ENCODE results near the gene SNED1. TPM values are rescaled to one million over a fixed set of nuclear protein-coding genes. Genes with fewer than 3 reads are reported as not detected.

Gene SNED1
- polyA plus RNA-seq, 1 donor from 2014 or later, result 0.32 TPM

GRCh38 chr2:241002275-241003046, 4.0 kb downstream of the SNED1 start:
- H3K9me3 ChIP-seq (ENCODE audit: low read length), result peaks cover 5% of the 10 kb centered on the region
- no peaks in the 10 kb centered on the region for H3F3A ChIP-seq (ENCODE audit: insufficient read depth, low read length, poor library complexity, severe bottlenecking)
- TF ChIP-seq MXI1 (conservative IDR thresholded peaks at IDR 0.05; ENCODE audit: poor library complexity, severe bottlenecking), result no peak
- TF ChIP-seq RAD21 (conservative IDR thresholded peaks at IDR 0.05), result no peak
- no peak for TF ChIP-seq EP300 (conservative IDR thresholded peaks at IDR 0.05; ENCODE audit: poor library complexity, severe bottlenecking)
- TF ChIP-seq POLR2AphosphoS5 (IDR thresholded peaks at IDR 0.05), result no peak
- TF ChIP-seq EZH2 (IDR thresholded peaks at IDR 0.05; ENCODE audit: borderline replicate concordance, insufficient read depth, low read length, poor library complexity, severe bottlenecking), result no peak
- no peak for TF ChIP-seq REST (IDR thresholded peaks at IDR 0.05; ENCODE audit: borderline replicate concordance)
- no peak for TF ChIP-seq SMC3 (conservative IDR thresholded peaks at IDR 0.05; ENCODE audit: poor library complexity)
- peaks cover 37% of the 10 kb centered on the region for H3K27me3 ChIP-seq (ENCODE audit: insufficient read depth, low read depth, low read length)
- H3K9me2 ChIP-seq (ENCODE audit: insufficient read depth, low read length), result no peaks in the 10 kb centered on the region
- no peak overlapping the region for H3K9ac ChIP-seq (ENCODE audit: low read length)
- H2AFZ ChIP-seq (ENCODE audit: low read depth, low read length), result no peak overlapping the region
- H3K36me3 ChIP-seq (ENCODE audit: insufficient read depth, low read length), result no peaks in the 10 kb centered on the region
- no peak overlapping the region for H3K4me2 ChIP-seq (ENCODE audit: low read length)
- no peaks in the 10 kb centered on the region for H3K79me2 ChIP-seq (replicated peaks; ENCODE audit: insufficient read depth, low read length)
- no peak overlapping the region for H3K27ac ChIP-seq (ENCODE audit: low read length)
- no peaks in the 10 kb centered on the region for H4K20me1 ChIP-seq (ENCODE audit: insufficient read depth)
- no peak overlapping the region for H3K4me3 ChIP-seq (ENCODE audit: low read length)

DNA sequence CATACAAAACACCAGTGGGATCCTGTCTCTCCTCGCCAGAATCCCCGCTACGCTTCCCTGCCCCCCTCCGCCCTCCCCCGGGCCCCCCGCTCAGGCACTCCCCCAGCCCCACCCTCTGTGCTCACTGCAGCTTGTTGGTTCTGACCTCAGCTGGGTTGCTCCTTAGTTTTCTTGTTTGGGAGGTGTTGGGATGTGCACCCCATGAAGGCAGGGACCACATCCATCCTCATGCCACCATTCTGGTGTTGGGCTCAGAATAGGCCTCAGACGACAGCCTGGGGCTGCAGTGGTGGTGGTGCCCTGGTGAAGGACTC, 4.6 kb downstream of the SNED1 start:
- no peak for TF ChIP-seq SMC3 (conservative IDR thresholded peaks at IDR 0.05; ENCODE audit: poor library complexity)
- TF ChIP-seq MXI1 (conservative IDR thresholded peaks at IDR 0.05; ENCODE audit: poor library complexity, severe bottlenecking), result no peak
- no peak for TF ChIP-seq EP300 (conservative IDR thresholded peaks at IDR 0.05; ENCODE audit: poor library complexity, severe bottlenecking)
- TF ChIP-seq REST (IDR thresholded peaks at IDR 0.05; ENCODE audit: borderline replicate concordance), result no peak
- TF ChIP-seq, protein P1, sequence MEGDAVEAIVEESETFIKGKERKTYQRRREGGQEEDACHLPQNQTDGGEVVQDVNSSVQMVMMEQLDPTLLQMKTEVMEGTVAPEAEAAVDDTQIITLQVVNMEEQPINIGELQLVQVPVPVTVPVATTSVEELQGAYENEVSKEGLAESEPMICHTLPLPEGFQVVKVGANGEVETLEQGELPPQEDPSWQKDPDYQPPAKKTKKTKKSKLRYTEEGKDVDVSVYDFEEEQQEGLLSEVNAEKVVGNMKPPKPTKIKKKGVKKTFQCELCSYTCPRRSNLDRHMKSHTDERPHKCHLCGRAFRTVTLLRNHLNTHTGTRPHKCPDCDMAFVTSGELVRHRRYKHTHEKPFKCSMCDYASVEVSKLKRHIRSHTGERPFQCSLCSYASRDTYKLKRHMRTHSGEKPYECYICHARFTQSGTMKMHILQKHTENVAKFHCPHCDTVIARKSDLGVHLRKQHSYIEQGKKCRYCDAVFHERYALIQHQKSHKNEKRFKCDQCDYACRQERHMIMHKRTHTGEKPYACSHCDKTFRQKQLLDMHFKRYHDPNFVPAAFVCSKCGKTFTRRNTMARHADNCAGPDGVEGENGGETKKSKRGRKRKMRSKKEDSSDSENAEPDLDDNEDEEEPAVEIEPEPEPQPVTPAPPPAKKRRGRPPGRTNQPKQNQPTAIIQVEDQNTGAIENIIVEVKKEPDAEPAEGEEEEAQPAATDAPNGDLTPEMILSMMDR (IDR thresholded peaks at IDR 0.05; ENCODE audit: poor library complexity, severe bottlenecking), result no peak
- no peak for TF ChIP-seq EZH2 (IDR thresholded peaks at IDR 0.05; ENCODE audit: borderline replicate concordance, insufficient read depth, low read length, poor library complexity, severe bottlenecking)
- TF ChIP-seq RAD21 (conservative IDR thresholded peaks at IDR 0.05), result no peak
- no peak overlapping the region for H2AFZ ChIP-seq (ENCODE audit: low read depth, low read length)
- no peak overlapping the region for H3K9ac ChIP-seq (ENCODE audit: low read length)
- H3K27ac ChIP-seq (ENCODE audit: low read length), result no peak overlapping the region
- H3K4me2 ChIP-seq (ENCODE audit: low read length), result no peak overlapping the region
- H3F3A ChIP-seq (ENCODE audit: insufficient read depth, low read length, poor library complexity, severe bottlenecking), result no peaks in the 10 kb centered on the region
- no peaks in the 10 kb centered on the region for H3K79me2 ChIP-seq (replicated peaks; ENCODE audit: insufficient read depth, low read length)
- peaks cover 32% of the 10 kb centered on the region for H3K27me3 ChIP-seq (ENCODE audit: insufficient read depth, low read depth, low read length)
- no peaks in the 10 kb centered on the region for H4K20me1 ChIP-seq (ENCODE audit: insufficient read depth)
- H3K36me3 ChIP-seq (ENCODE audit: insufficient read depth, low read length), result no peaks in the 10 kb centered on the region
- H3K9me3 ChIP-seq (ENCODE audit: low read length), result peaks cover 5% of the 10 kb centered on the region
- H3K4me3 ChIP-seq (ENCODE audit: low read length), result no peak overlapping the region
- H3K9me2 ChIP-seq (ENCODE audit: insufficient read depth, low read length), result no peaks in the 10 kb centered on the region

All from neural cell (in vitro differentiated cells).